GM18861 (cell line): Measurements from ENCODE around the gene ERI3.

Source experiments
- ATAC-seq: cut with Tn5 transposase; IDR thresholded peaks from one replicate; pipeline ENCODE4 v1.9.1; 2021; ENCODE audit not compliant: unreplicated experiment

ERI3 gene

GRCh38 chr1:44239961-44240371 lies 115.1 kb downstream of the ERI3 start:
- no peak for ATAC-seq

- ATAC-seq: no peak
Measured at GRCh38 chr1:44239331-44239960, 115.6 kb downstream of the ERI3 start.

GRCh38 chr1:44238660-44239059 lies 116.4 kb downstream of the ERI3 start:
- ATAC-seq: no peak

- no peak for ATAC-seq
Measured at GRCh38 chr1:44237721-44238457, 117.2 kb downstream of the ERI3 start.

GRCh38 chr1:44236490-44237272 lies 118.4 kb downstream of the ERI3 start:
- no peak for ATAC-seq

- no peak for ATAC-seq
Measured at GRCh38 chr1:44235808-44236207, 119.2 kb downstream of the ERI3 start.

- ATAC-seq: no peak
Measured at GRCh38 chr1:44233593-44233992, 121.5 kb downstream of the ERI3 start.

- ATAC-seq: no peak
Measured at GRCh38 chr1:44230796-44231195, 124.3 kb downstream of the ERI3 start.

- ATAC-seq: no peak
Measured at GRCh38 chr1:44229435-44230167, 125.5 kb downstream of the ERI3 start.

GRCh38 chr1:44228218-44228617 lies 126.8 kb downstream of the ERI3 start:
- no peak for ATAC-seq

- ATAC-seq: no peak
Measured at GRCh38 chr1:44227211-44227610, 127.8 kb downstream of the ERI3 start.

- ATAC-seq: no peak
Measured at GRCh38 chr1:44225761-44226160, 129.3 kb downstream of the ERI3 start.

GRCh38 chr1:44223187-44223610 lies 131.9 kb downstream of the ERI3 start:
- no peak for ATAC-seq

GRCh38 chr1:44222397-44223186 lies 132.5 kb downstream of the ERI3 start:
- ATAC-seq: no peak

- ATAC-seq: no peak
Measured at GRCh38 chr1:44221769-44222168, 133.3 kb downstream of the ERI3 start.

GRCh38 chr1:44220755-44221154 lies 134.3 kb downstream of the ERI3 start:
- no peak for ATAC-seq

- no peak for ATAC-seq
Measured at GRCh38 chr1:44220001-44220751, 134.9 kb downstream of the ERI3 start.

- no peak for ATAC-seq
Measured at GRCh38 chr1:44219301-44219626, 135.8 kb downstream of the ERI3 start.

- ATAC-seq: no peak
Measured at GRCh38 chr1:44218503-44219300, 136.4 kb downstream of the ERI3 start.
